ENCODE results near the gene CALML5. TPM values are rescaled to one million over a fixed set of nuclear protein-coding genes. Genes with fewer than 3 reads are reported as not detected.

Gene CALML5
- total RNA-seq, 4 donors from 2014 or later, result not detected

DNA sequence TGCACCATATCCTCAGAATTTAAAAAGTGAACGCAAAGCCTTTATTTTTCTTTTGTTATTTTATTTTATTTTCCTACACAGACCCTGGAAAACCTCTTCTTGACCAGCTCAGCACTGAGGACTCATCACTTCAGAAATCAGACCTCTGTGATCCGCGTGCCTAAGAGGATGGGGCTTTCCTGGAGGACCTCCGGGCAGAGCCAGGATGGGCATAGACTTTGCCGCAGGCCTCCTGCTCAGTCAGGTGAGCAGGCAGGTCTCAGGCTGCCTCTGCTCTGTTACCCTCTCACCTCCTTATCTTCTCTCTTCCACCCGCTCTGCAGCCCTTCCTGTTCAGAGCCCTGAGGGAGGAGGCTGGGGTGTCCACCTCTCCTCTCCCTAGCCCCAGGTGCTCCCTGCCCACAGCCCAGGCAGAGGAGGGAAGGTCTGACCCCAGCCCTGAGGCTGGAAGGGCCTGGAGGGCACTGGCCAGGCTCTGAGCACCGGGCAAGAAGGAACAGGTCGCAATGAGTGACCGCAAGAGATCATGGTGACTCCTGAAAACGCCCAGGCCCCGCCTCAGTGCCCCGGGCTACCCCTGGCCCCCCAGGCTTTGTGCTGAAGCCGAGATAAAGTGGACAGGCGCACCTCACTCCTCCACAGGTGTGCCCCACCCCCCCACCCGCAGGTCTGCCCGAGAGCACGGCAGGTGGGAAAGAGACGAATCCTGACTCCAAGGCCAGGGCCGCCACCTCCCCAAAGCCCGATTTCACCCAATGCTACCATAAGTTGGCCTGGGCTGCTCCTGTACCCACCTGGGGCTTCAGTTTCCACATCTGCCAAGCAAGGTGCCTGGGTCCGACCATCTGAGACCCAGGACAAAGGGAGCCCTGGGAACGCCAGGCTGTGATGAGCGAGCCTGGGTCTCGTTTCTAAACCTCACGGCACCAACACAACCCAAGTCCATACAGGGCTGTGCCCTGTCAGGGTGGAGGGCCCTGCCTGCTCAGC is 2.8 kb downstream of the CALML5 start:
- H3K4me1 ChIP-seq, result peaks cover 13 to 24% of the 10 kb centered on the region in 2 donors
- H3K4me3 ChIP-seq (replicated peaks in 1 of 3), result no peak overlapping the region
- H3K36me3 ChIP-seq, result no peaks in the 10 kb centered on the region
- 57 to 77% methylated on average over 14 to 15 of the region's 25 CpGs for WGBS, 2 donors
- no peaks in the 10 kb centered on the region for H3K9me3 ChIP-seq
- H3K27me3 ChIP-seq, result no peaks in the 10 kb centered on the region
- intact Hi-C loops (cut with DNase I), result no loop called here
- H3K27ac ChIP-seq, result peak overlapping the region; percentile 10 to 39 (median 36)
- TF ChIP-seq, protein P1, sequence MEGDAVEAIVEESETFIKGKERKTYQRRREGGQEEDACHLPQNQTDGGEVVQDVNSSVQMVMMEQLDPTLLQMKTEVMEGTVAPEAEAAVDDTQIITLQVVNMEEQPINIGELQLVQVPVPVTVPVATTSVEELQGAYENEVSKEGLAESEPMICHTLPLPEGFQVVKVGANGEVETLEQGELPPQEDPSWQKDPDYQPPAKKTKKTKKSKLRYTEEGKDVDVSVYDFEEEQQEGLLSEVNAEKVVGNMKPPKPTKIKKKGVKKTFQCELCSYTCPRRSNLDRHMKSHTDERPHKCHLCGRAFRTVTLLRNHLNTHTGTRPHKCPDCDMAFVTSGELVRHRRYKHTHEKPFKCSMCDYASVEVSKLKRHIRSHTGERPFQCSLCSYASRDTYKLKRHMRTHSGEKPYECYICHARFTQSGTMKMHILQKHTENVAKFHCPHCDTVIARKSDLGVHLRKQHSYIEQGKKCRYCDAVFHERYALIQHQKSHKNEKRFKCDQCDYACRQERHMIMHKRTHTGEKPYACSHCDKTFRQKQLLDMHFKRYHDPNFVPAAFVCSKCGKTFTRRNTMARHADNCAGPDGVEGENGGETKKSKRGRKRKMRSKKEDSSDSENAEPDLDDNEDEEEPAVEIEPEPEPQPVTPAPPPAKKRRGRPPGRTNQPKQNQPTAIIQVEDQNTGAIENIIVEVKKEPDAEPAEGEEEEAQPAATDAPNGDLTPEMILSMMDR (IDR thresholded peaks at IDR 0.05), result no peak
- DNase-seq, result peak; percentile 50 to 61

DNA sequence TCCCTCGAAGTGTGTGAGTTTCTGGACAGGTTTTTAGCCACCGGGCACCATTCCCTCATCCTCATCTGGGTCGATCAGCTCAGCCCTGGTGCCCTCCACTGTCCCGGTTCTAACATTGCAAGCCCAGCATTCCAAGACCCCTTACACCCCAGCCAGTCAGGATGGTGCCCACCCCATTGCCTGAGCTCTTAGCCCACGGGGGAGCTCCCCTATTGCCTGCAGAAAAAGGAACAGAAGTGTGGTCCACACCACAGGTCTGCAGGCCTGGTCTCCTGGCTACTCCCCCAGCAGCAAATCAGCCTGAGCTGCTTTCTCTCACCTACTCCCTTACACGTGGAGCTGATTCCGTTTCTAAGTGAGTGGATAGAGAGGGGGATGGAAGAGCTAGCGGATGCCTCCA is 4.8 kb downstream of the CALML5 start:
- Histone ChIP-seq H3K27ac (no peak overlapping the region), H3K27me3 (no peaks in the 10 kb centered on the region), H3K4me1 (peaks cover 21% of the 10 kb centered on the region in 2 donors), H3K4me3 (replicated peaks in 1 of 3) (no peak overlapping the region), H3K9me3 (no peaks in the 10 kb centered on the region), H3K36me3 (no peaks in the 10 kb centered on the region)
- WGBS, 2 donors, result 90 to 93% methylated on average over 8 of the region's 8 CpGs
- intact Hi-C loops (cut with DNase I), result no loop called here
- TF ChIP-seq, protein P1 (IDR thresholded peaks at IDR 0.05), result no peak
- TF ChIP-seq POLR2A (IDR thresholded peaks at IDR 0.05), result no peak
- no peak for DNase-seq

DNA sequence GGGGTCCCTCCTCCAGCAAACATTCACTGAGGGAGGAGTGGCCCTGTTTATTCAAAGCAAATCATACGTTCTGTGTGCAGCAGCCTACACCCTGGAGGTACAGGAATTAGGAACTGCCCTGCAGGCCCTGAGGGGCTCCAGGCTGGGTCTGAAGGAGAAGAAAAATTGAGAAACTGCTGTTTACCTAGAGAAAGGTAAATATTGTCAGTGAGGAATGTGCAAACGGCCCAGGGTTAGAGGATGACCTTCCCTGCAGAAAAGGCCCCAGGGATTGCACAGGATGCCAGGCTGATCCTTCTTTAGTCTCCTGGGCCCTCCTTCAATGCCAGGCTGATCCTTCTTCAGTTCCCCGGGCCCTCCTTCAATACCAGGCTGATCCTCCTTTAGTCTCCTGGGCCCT is 5.7 kb downstream of the CALML5 start:
- 73 to 86% methylated on average over 3 of the region's 3 CpGs for WGBS, 2 donors
- intact Hi-C loops (cut with DNase I), result no loop called here
- H3K36me3 ChIP-seq, result no peaks in the 10 kb centered on the region
- H3K27me3 ChIP-seq, result no peaks in the 10 kb centered on the region
- no peak overlapping the region for H3K4me3 ChIP-seq (replicated peaks in 1 of 3)
- H3K27ac ChIP-seq, result no peak overlapping the region
- no peak for TF ChIP-seq POLR2A (IDR thresholded peaks at IDR 0.05)
- TF ChIP-seq, protein P1 (IDR thresholded peaks at IDR 0.05), result no peak
- H3K4me1 ChIP-seq, result peaks cover 21% of the 10 kb centered on the region in 2 donors
- no peak for DNase-seq
- H3K9me3 ChIP-seq, result no peaks in the 10 kb centered on the region

DNA sequence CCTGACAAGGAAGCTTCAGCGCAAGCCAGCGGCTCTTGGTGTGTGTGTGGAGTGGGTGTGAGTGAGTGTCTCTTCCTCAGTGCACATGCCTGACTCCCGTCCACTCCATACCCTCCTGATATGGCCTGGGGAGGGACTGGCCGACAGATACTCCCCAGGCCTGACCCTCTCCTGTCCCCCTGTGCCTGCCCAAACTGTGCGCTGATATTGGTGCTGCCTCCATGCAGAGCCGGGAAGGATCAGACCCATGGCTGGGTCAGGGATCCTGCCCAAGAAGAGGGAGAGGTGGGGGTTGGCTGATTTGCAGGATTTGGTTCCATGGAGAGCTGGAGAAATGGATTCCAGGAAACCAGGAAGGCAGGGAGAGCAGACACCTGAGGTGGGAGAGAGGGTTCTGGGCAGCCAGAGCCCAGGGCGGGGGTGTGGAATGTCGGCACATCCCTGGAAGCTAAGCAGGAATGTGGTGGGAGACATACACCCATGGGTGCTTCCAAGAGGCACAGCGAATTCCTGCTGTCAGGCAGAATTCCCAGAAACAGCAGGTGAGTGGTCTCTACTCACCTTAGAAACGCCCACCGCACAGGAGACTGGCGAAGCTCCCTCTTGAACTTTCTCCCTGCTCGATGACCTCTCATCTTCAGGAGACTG is 6.3 kb downstream of the CALML5 start:
- H3K4me1 ChIP-seq, result peaks cover 21% of the 10 kb centered on the region in 2 donors
- H3K27ac ChIP-seq, result no peak overlapping the region
- TF ChIP-seq, protein P1 (IDR thresholded peaks at IDR 0.05), result no peak
- no peak for TF ChIP-seq POLR2A (IDR thresholded peaks at IDR 0.05)
- H3K36me3 ChIP-seq, result no peaks in the 10 kb centered on the region
- WGBS, 2 donors, result 87 to 92% methylated on average over 11 to 13 of the region's 13 CpGs
- no peak overlapping the region for H3K4me3 ChIP-seq (replicated peaks in 1 of 3)
- no peaks in the 10 kb centered on the region for H3K27me3 ChIP-seq
- no peaks in the 10 kb centered on the region for H3K9me3 ChIP-seq
- no peak for DNase-seq
- intact Hi-C loops (cut with DNase I), result no loop called here

Measured in thyroid gland (tissue), 4 donors.